Measurements from ENCODE around the gene TTLL12. TPM values are rescaled to one million over a fixed set of nuclear protein-coding genes. Genes with fewer than 3 reads are reported as not detected.
"Not testable (repeated sequence)": the region's sequence is repeated elsewhere in the genome, so short reads cannot be mapped to it uniquely, and the experiment has no call there.

Gene TTLL12
- polyA plus RNA-seq, 1 donor (not counting 4 experiments of a cell fraction or from before 2014, with no cell fraction given) = 22.1 TPM

- H3K36me3 ChIP-seq (ENCODE audit: control insufficient read depth in 2 of 2, extremely low read depth in 1 of 2, insufficient read depth in 2 of 2, low read length in 2 of 2) = no peaks in the 10 kb centered on the region
- peaks cover 7% of the 10 kb centered on the region for H3K4me1 ChIP-seq (ENCODE audit: control insufficient read depth, extremely low read depth, insufficient read depth, low read length)
- H3K4me2 ChIP-seq (ENCODE audit: control insufficient read depth, extremely low read depth, insufficient read depth, low read depth, low read length) = no peak overlapping the region
- DNase-seq (ENCODE audit: low read depth, low spot score) = no peak
- H3K9ac ChIP-seq (ENCODE audit: control insufficient read depth, extremely low read depth, insufficient read depth, low read length) = no peak overlapping the region
- no peaks in the 10 kb centered on the region for H4K20me1 ChIP-seq (ENCODE audit: control insufficient read depth, extremely low read depth, insufficient read depth, low read length)
- no peaks in the 10 kb centered on the region for H3K27me3 ChIP-seq (ENCODE audit: control insufficient read depth, extremely low read depth, insufficient read depth, low read length)
- no peak overlapping the region for H3K27ac ChIP-seq (ENCODE audit: control insufficient read depth, insufficient read depth, low read length)
- no peak for FAIRE-seq
- dilution Hi-C loops (cut with MboI; ENCODE audit: extremely low pct_ligation_motif_present, low sequenced_read_pairs) = no loop called here
- H3K4me3 ChIP-seq (ENCODE audit: control insufficient read depth in 2 of 3, extremely low read depth in 1 of 3, insufficient read depth in 2 of 3, low read depth in 1 of 3, low read length in 3 of 3) = no peak overlapping the region
- TF ChIP-seq CTCF (optimal IDR thresholded peaks at IDR 0.05 in 1 of 3, IDR thresholded peaks at IDR 0.05 in 1 of 3, conservative IDR thresholded peaks at IDR 0.05 in 1 of 3; ENCODE audit: extremely low read depth in 1 of 3, insufficient read depth in 2 of 3, low read length in 3 of 3) (no peak), EZH2 (IDR thresholded peaks at IDR 0.05; ENCODE audit: low read length) (no peak)
- H3K79me2 ChIP-seq (ENCODE audit: control insufficient read depth, insufficient read depth, low read length) = peaks cover 17% of the 10 kb centered on the region
- H3K9me3 ChIP-seq (ENCODE audit: control insufficient read depth, low read depth, low read length) = no peaks in the 10 kb centered on the region
- H3K9me1 ChIP-seq (ENCODE audit: control insufficient read depth, extremely low read depth, insufficient read depth, low read length) = no peaks in the 10 kb centered on the region
- H2AFZ ChIP-seq (ENCODE audit: control insufficient read depth, low read length) = no peak overlapping the region
These were observed 39.1 kb downstream of the TTLL12 start for GRCh38 chr22:43147821-43148220.

- DNase-seq (ENCODE audit: low read depth, low spot score); H2AFZ ChIP-seq (ENCODE audit: control insufficient read depth, low read length); H4K20me1 ChIP-seq (ENCODE audit: control insufficient read depth, extremely low read depth, insufficient read depth, low read length); H3K9me1 ChIP-seq (ENCODE audit: control insufficient read depth, extremely low read depth, insufficient read depth, low read length); H3K9ac ChIP-seq (ENCODE audit: control insufficient read depth, extremely low read depth, insufficient read depth, low read length); H3K9me3 ChIP-seq (ENCODE audit: control insufficient read depth, low read depth, low read length); H3K36me3 ChIP-seq (ENCODE audit: control insufficient read depth in 2 of 2, extremely low read depth in 1 of 2, insufficient read depth in 2 of 2, low read length in 2 of 2); H3K27me3 ChIP-seq (ENCODE audit: control insufficient read depth, extremely low read depth, insufficient read depth, low read length); dilution Hi-C loops (cut with MboI; ENCODE audit: extremely low pct_ligation_motif_present, low sequenced_read_pairs); H3K4me2 ChIP-seq (ENCODE audit: control insufficient read depth, extremely low read depth, insufficient read depth, low read depth, low read length); H3K4me3 ChIP-seq (ENCODE audit: control insufficient read depth in 2 of 3, extremely low read depth in 1 of 3, insufficient read depth in 2 of 3, low read depth in 1 of 3, low read length in 3 of 3); H3K27ac ChIP-seq (ENCODE audit: control insufficient read depth, insufficient read depth, low read length); FAIRE-seq: not testable (repeated sequence)
- Histone ChIP-seq H3K4me1 (ENCODE audit: control insufficient read depth, extremely low read depth, insufficient read depth, low read length) (peaks cover 13% of the 10 kb centered on the region), H3K79me2 (ENCODE audit: control insufficient read depth, insufficient read depth, low read length) (peaks cover 14% of the 10 kb centered on the region)
These were observed 40.6 kb downstream of the TTLL12 start for GRCh38 chr22:43146332-43146731.

- H3K4me2 ChIP-seq (ENCODE audit: control insufficient read depth, extremely low read depth, insufficient read depth, low read depth, low read length); H3K9ac ChIP-seq (ENCODE audit: control insufficient read depth, extremely low read depth, insufficient read depth, low read length); H3K27ac ChIP-seq (ENCODE audit: control insufficient read depth, insufficient read depth, low read length); dilution Hi-C loops (cut with MboI; ENCODE audit: extremely low pct_ligation_motif_present, low sequenced_read_pairs); H3K9me3 ChIP-seq (ENCODE audit: control insufficient read depth, low read depth, low read length); H3K9me1 ChIP-seq (ENCODE audit: control insufficient read depth, extremely low read depth, insufficient read depth, low read length); H3K36me3 ChIP-seq (ENCODE audit: control insufficient read depth in 2 of 2, extremely low read depth in 1 of 2, insufficient read depth in 2 of 2, low read length in 2 of 2); DNase-seq (ENCODE audit: low read depth, low spot score); FAIRE-seq; H2AFZ ChIP-seq (ENCODE audit: control insufficient read depth, low read length); H3K4me3 ChIP-seq (ENCODE audit: control insufficient read depth in 2 of 3, extremely low read depth in 1 of 3, insufficient read depth in 2 of 3, low read depth in 1 of 3, low read length in 3 of 3); H4K20me1 ChIP-seq (ENCODE audit: control insufficient read depth, extremely low read depth, insufficient read depth, low read length); H3K27me3 ChIP-seq (ENCODE audit: control insufficient read depth, extremely low read depth, insufficient read depth, low read length): not testable (repeated sequence)
- peaks cover 24% of the 10 kb centered on the region for H3K79me2 ChIP-seq (ENCODE audit: control insufficient read depth, insufficient read depth, low read length)
- H3K4me1 ChIP-seq (ENCODE audit: control insufficient read depth, extremely low read depth, insufficient read depth, low read length) = peaks cover 13% of the 10 kb centered on the region
These were observed 41.6 kb downstream of the TTLL12 start for GRCh38 chr22:43145371-43145770.

Data from keratinocyte (primary cell).